Neural cell (in vitro differentiated cells): ENCODE measurements around the gene PLPPR4. TPM values are rescaled to one million over a fixed set of nuclear protein-coding genes. Genes with fewer than 3 reads are reported as not detected.

ENCODE experiments used
- H2AFZ ChIP-seq: fragments of 200-600, 300-800 bp; sonication (generic), shearing (Covaris generic); 2 replicates; pipeline ENCODE4 v1.6.0; 2014; ENCODE audit warnings: low read depth, mild to moderate bottlenecking, antibody characterized with exemption, low read length, moderate library complexity
- H3F3A ChIP-seq: fragments of 200-600 bp; shearing (Covaris generic); 2 replicates; pipeline ENCODE4 v1.6.1; 2016; ENCODE audit warnings: mild to moderate bottlenecking, moderate library complexity, mixed read lengths, antibody characterized with exemption, low read length; ENCODE audit not compliant: insufficient read depth, poor library complexity, severe bottlenecking
- H3K27ac ChIP-seq: fragments of 200-600, 300-800 bp; sonication (generic), shearing (Covaris generic); 2 replicates; pipeline ENCODE4 v1.5.1; 2014; ENCODE audit warnings: mild to moderate bottlenecking, low read length, moderate library complexity
- H3K27me3 ChIP-seq: fragments of 300-800, 200-600 bp; sonication (generic), shearing (Covaris generic); 2 replicates; pipeline ENCODE4 v1.6.0; 2014; ENCODE audit warnings: mild to moderate bottlenecking, low read depth, low read length, moderate library complexity; ENCODE audit not compliant: insufficient read depth
- H3K36me3 ChIP-seq: fragments of 300-800, 200-600 bp; sonication (generic), shearing (Covaris generic); 2 replicates; pipeline ENCODE4 v1.5.1; 2014; ENCODE audit warnings: mild to moderate bottlenecking, antibody characterized with exemption, low read length, moderate library complexity; ENCODE audit not compliant: insufficient read depth
- H3K4me2 ChIP-seq: fragments of 300-800, 200-600 bp; sonication (generic), shearing (Covaris generic); 2 replicates; pipeline ENCODE4 v1.6.0; 2014; ENCODE audit warnings: mild to moderate bottlenecking, low read length
- H3K4me3 ChIP-seq: fragments of 300-800, 200-600 bp; sonication (generic), shearing (Covaris generic); 2 replicates; pipeline ENCODE4 v1.5.1; 2014; ENCODE audit warnings: mild to moderate bottlenecking, low read length, moderate library complexity
- H3K79me2 ChIP-seq: fragments of 200-600 bp; shearing (Covaris generic); replicated peaks from 2 replicates; pipeline ENCODE4 v1.6.0; 2014; ENCODE audit warnings: mild to moderate bottlenecking, low read length, moderate library complexity; ENCODE audit not compliant: insufficient read depth
- H3K9ac ChIP-seq: fragments of 300-800, 200-600 bp; sonication (generic), shearing (Covaris generic); 2 replicates; pipeline ENCODE4 v1.6.1; 2016; ENCODE audit warnings: mild to moderate bottlenecking, low read length, mixed read lengths
- H3K9me2 ChIP-seq: fragments of 200-600 bp; shearing (Covaris generic); 2 replicates; pipeline ENCODE4 v1.6.1; 2016; ENCODE audit warnings: mild to moderate bottlenecking, low read length, mixed read lengths; ENCODE audit not compliant: insufficient read depth
- H3K9me3 ChIP-seq: fragments of 200-600, 300-800 bp; sonication (generic), shearing (Covaris generic); 2 replicates; pipeline ENCODE4 v1.6.1; 2016; ENCODE audit warnings: mild to moderate bottlenecking, mixed run types, low read length, moderate library complexity, mixed read lengths
- H4K20me1 ChIP-seq: fragments of 200-600 bp; shearing (Covaris generic); 2 replicates; pipeline ENCODE4 v1.6.1; 2016; ENCODE audit warnings: mild to moderate bottlenecking, mixed run types; ENCODE audit not compliant: insufficient read depth
- CTCF ChIP-seq: fragments of 450-650 bp; IDR thresholded peaks from 2 replicates; pipeline ENCODE4 v1.5.1; 2014; ENCODE audit warnings: antibody characterized with exemption, mild to moderate bottlenecking, moderate library complexity; ENCODE audit not compliant: poor library complexity, severe bottlenecking
- EP300 ChIP-seq: fragments of 450-650 bp; conservative IDR thresholded peaks from 2 replicates; pipeline ENCODE4 v1.6.1; 2014; ENCODE audit warnings: antibody characterized with exemption, mild to moderate bottlenecking, moderate library complexity; ENCODE audit not compliant: poor library complexity, severe bottlenecking
- EZH2 ChIP-seq: fragments of 200-600, 300-800 bp; shearing (Covaris generic), sonication (generic); IDR thresholded peaks from 2 replicates; pipeline ENCODE4 v1.6.1; 2014; ENCODE audit warnings: antibody characterized with exemption, low read length, borderline replicate concordance, mild to moderate bottlenecking; ENCODE audit not compliant: insufficient read depth, poor library complexity, severe bottlenecking
- MXI1 ChIP-seq: fragments of 450-650 bp; conservative IDR thresholded peaks from 2 replicates; pipeline ENCODE4 v1.6.1; 2014; ENCODE audit warnings: antibody characterized with exemption, mild to moderate bottlenecking; ENCODE audit not compliant: poor library complexity, severe bottlenecking
- POLR2AphosphoS5 ChIP-seq: IDR thresholded peaks from 2 replicates; pipeline ENCODE4 v1.6.1; 2012
- RAD21 ChIP-seq: fragments of 450-650 bp; conservative IDR thresholded peaks from 2 replicates; pipeline ENCODE4 v1.6.1; 2014; ENCODE audit warnings: antibody characterized with exemption, mild to moderate bottlenecking, moderate library complexity
- REST ChIP-seq: IDR thresholded peaks from 2 replicates; pipeline ENCODE4 v1.6.1; 2012; ENCODE audit warnings: borderline replicate concordance
- SMC3 ChIP-seq: fragments of 450-650 bp; conservative IDR thresholded peaks from 2 replicates; pipeline ENCODE4 v1.6.1; 2014; ENCODE audit warnings: antibody characterized with exemption, mild to moderate bottlenecking, moderate library complexity; ENCODE audit not compliant: poor library complexity
- TAF1 ChIP-seq: IDR thresholded peaks from 2 replicates; pipeline ENCODE4 v1.6.1; 2012; ENCODE audit warnings: low read depth
- polyA minus RNA-seq: library from RNA; depleted of rRNA, polyadenylated mRNA; stranded (reverse); fragments of >200 nt; gene quantifications from 2 replicates; pipeline ENCODE4 v1.2.3, GENCODE V29; 2014
- polyA plus RNA-seq: library from polyadenylated mRNA; depleted of rRNA; stranded (reverse); fragments of >200 nt; gene quantifications from 2 replicates; pipeline ENCODE4 v1.2.3, GENCODE V29; 2014

Gene PLPPR4
- polyA plus RNA-seq (36.8 and 40.2 TPM in 2 replicates), polyA minus RNA-seq (71.3 and 76.6 TPM in 2 replicates)

- TF ChIP-seq SMC3: peak; percentile 35
- peak; percentile 48 for TF ChIP-seq RAD21
- no peak for TF ChIP-seq EZH2
- no peak for TF ChIP-seq MXI1
- TF ChIP-seq TAF1: peak; percentile 56
- TF ChIP-seq EP300: no peak
- TF ChIP-seq REST: peak; percentile 64
- peak; percentile 7 for TF ChIP-seq CTCF
- peak; percentile 54 for TF ChIP-seq POLR2AphosphoS5
- H3K36me3 ChIP-seq: no peaks in the 10 kb centered on the region
- H4K20me1 ChIP-seq: no peaks in the 10 kb centered on the region
- no peaks in the 10 kb centered on the region for H3K79me2 ChIP-seq
- no peaks in the 10 kb centered on the region for H3F3A ChIP-seq
- H3K27me3 ChIP-seq: no peaks in the 10 kb centered on the region
- H3K27ac ChIP-seq: peak within 1 kb of the TSS; percentile 59
- peak within 1 kb of the TSS; percentile 80 for H3K4me3 ChIP-seq
- H3K9me2 ChIP-seq: no peaks in the 10 kb centered on the region
- H3K9me3 ChIP-seq: no peaks in the 10 kb centered on the region
- H3K9ac ChIP-seq: peak within 1 kb of the TSS; percentile 83
- H2AFZ ChIP-seq: peak within 1 kb of the TSS; percentile 85
- peak within 1 kb of the TSS; percentile 64 for H3K4me2 ChIP-seq
Measured at GRCh38 chr1:99264201-99265021, at the start of gene PLPPR4. TSS of gene PLPPR4 (plus strand) at chr1:99264492. CDS start at chr1:99264594, 102 bp downstream.

GRCh38 chr1:99216956-99217355 lies 47.3 kb upstream of the PLPPR4 start:
- H3K4me2 ChIP-seq: no peak overlapping the region
- no peaks in the 10 kb centered on the region for H3K36me3 ChIP-seq
- H2AFZ ChIP-seq: no peak overlapping the region
- H4K20me1 ChIP-seq: no peaks in the 10 kb centered on the region
- H3K9ac ChIP-seq: no peak overlapping the region
- TF ChIP-seq EP300 (no peak), SMC3 (no peak), EZH2 (no peak), CTCF (no peak), REST (no peak), RAD21 (no peak), MXI1 (no peak), TAF1 (no peak), POLR2AphosphoS5 (no peak)
- no peaks in the 10 kb centered on the region for H3K79me2 ChIP-seq
- H3K27me3 ChIP-seq: no peaks in the 10 kb centered on the region
- no peaks in the 10 kb centered on the region for H3F3A ChIP-seq
- H3K9me3 ChIP-seq: peaks cover 8% of the 10 kb centered on the region
- H3K4me3 ChIP-seq: no peak overlapping the region
- H3K9me2 ChIP-seq: no peaks in the 10 kb centered on the region
- no peak overlapping the region for H3K27ac ChIP-seq
